K562 (cell line): ENCODE results near the gene FST. TPM values are rescaled to one million over a fixed set of nuclear protein-coding genes. Genes with fewer than 3 reads are reported as not detected.

Experiments
- ATAC-seq: fragments of 200-7000 bp; cut with Tn5 transposase; 3 replicates; pipeline ENCODE4 v1.9.1; 2020; ENCODE audit warnings: moderate library complexity
- BruUV-seq: library from RNA; stranded (reverse); fragments of 400-500 nt; replicated peaks from 2 replicates; lab custom pipeline; 2021; lab: Mats Ljungman, UMichigan
- CTCF ChIA-PET: fragments of 300-600 bp; formaldehyde crosslinking; extraction: SDS; loops from one replicate; lab custom pipeline; 2021; ENCODE audit warnings: low intra/inter-chr PET ratio; lab: Yijun Ruan, JAX
- POLR2A ChIA-PET: fragments of 300-600, 350-650 bp; sonication (Branson Sonifier 250); formaldehyde crosslinking; extraction: SDS; loops from one replicate; lab custom pipeline; 2021; ENCODE audit warnings: antibody characterized with exemption, inconsistent platforms; lab: Yijun Ruan, JAX
- DNase-seq, 4 experiments: peaks; one replicate each; pipeline versions ENCODE4 v3.0.0 to v3.0.0-alpha.2; 2011 to 2018; ENCODE audit warnings: low spot score in 3 of 4, mixed read lengths in 3 of 4; ENCODE audit errors: extremely low read depth in 1 of 4
- FAIRE-seq: peaks from 2 replicates; lab custom pipeline; 2011; peaks lifted over from hg19 to GRCh38; lab: Jason Lieb, UNC
- H2AFZ ChIP-seq: 2 replicates; pipeline ENCODE4 v1.6.0; 2011; ENCODE audit warnings: low read depth, low read length, control low read depth, inconsistent platforms
- H3K27ac ChIP-seq: fragments of 200-600 bp; 3 replicates; pipeline ENCODE4 v1.8.0; 2011; ENCODE audit warnings: low read depth, mild to moderate bottlenecking, control low read depth, inconsistent platforms, low read length, moderate library complexity, mixed read lengths; ENCODE audit errors: extremely low read depth
- H3K27me3 ChIP-seq, 2 experiments: fragments of 300-600 bp in 1 of 2; 2 replicates in 1 of 2; 3 replicates in 1 of 2; pipeline versions ENCODE4 v1.6.0 to v1.8.0; 2011; ENCODE audit warnings: inconsistent platforms in 2 of 2, low read length in 2 of 2, mild to moderate bottlenecking in 1 of 2, mixed read lengths in 1 of 2, moderate library complexity in 1 of 2; ENCODE audit not compliant: control insufficient read depth in 2 of 2, insufficient read depth in 2 of 2
- H3K36me3 ChIP-seq: fragments of 300-600 bp; 3 replicates; pipeline ENCODE4 v1.8.0; 2011; ENCODE audit warnings: mild to moderate bottlenecking, low read length, inconsistent platforms; ENCODE audit not compliant: control insufficient read depth, insufficient read depth
- H3K4me1 ChIP-seq, 2 experiments: fragments of 200-600 bp in 1 of 2; replicated peaks in 1 of 2; 2 replicates in 1 of 2; 3 replicates in 1 of 2; pipeline versions ENCODE4 v1.5.1 to v1.8.0; 2011; ENCODE audit warnings: inconsistent platforms in 2 of 2, low read length in 2 of 2, mild to moderate bottlenecking in 1 of 2, mixed read lengths in 1 of 2, moderate library complexity in 1 of 2; ENCODE audit not compliant: control insufficient read depth in 2 of 2, insufficient read depth in 2 of 2
- H3K4me2 ChIP-seq: 2 replicates; pipeline ENCODE4 v1.6.1; 2011; ENCODE audit warnings: low read length, control low read depth, inconsistent platforms, mixed read lengths; ENCODE audit not compliant: insufficient read depth
- H3K4me3 ChIP-seq: fragments of 200-600 bp; sonication (generic), shearing (Covaris generic); 2 replicates; pipeline ENCODE4 v1.5.1; 2016; ENCODE audit warnings: control low read depth, inconsistent platforms
- H3K79me2 ChIP-seq: fragments of 200-600 bp; 3 replicates; pipeline ENCODE4 v1.8.0; 2011; ENCODE audit warnings: low read length, inconsistent platforms; ENCODE audit not compliant: control insufficient read depth, insufficient read depth
- H3K9ac ChIP-seq, 2 experiments: 2 replicates each; pipeline versions ENCODE4 v1.6.0 to v1.6.1; 2011; ENCODE audit warnings: low read depth in 2 of 2, low read length in 2 of 2, control low read depth in 1 of 2, inconsistent platforms in 1 of 2, mild to moderate bottlenecking in 1 of 2, mixed read lengths in 1 of 2; ENCODE audit not compliant: insufficient read depth in 1 of 2
- H3K9me1 ChIP-seq: one replicate; pipeline ENCODE4 v1.6.0; 2011; ENCODE audit warnings: inconsistent platforms, mild to moderate bottlenecking, low read length, moderate library complexity; ENCODE audit not compliant: control insufficient read depth, insufficient read depth
- H3K9me3 ChIP-seq: replicated peaks from 2 replicates; pipeline ENCODE4 v1.5.1; 2011; ENCODE audit warnings: low read depth, low read length, inconsistent platforms; ENCODE audit not compliant: control insufficient read depth, insufficient read depth
- H4K20me1 ChIP-seq: replicated peaks from 2 replicates; pipeline ENCODE4 v1.6.1; 2011; ENCODE audit warnings: low read length, inconsistent platforms, mixed read lengths; ENCODE audit not compliant: control insufficient read depth, insufficient read depth
- CHD1 ChIP-seq: fragments of 200-600 bp; sonication (generic); IDR thresholded peaks from one replicate; pipeline ENCODE4 v1.6.1; 2012; ENCODE audit warnings: mild to moderate bottlenecking, moderate library complexity, low read length, inconsistent platforms
- MLX ChIP-seq, 2 experiments: fragments of 450-650 bp in 1 of 2; sonication (generic) in 1 of 2; formaldehyde crosslinking; conservative IDR thresholded peaks; 2 replicates each; pipeline versions ENCODE4 v1.4.0 to v1.8.1; 2020 to 2022; ENCODE audit warnings: mild to moderate bottlenecking in 1 of 2, missing genetic modification reagents in 1 of 2
- PKNOX1 ChIP-seq: fragments of 450-650 bp; IDR thresholded peaks from 2 replicates; pipeline ENCODE4 v1.6.1; 2016
- PREB ChIP-seq: sonication (generic); formaldehyde crosslinking; IDR thresholded peaks from 2 replicates; pipeline ENCODE4 v1.8.1; 2023; ENCODE audit warnings: mild to moderate bottlenecking, missing genetic modification reagents
- SETDB1 ChIP-seq: IDR thresholded peaks from one replicate; pipeline ENCODE4 v1.6.1; 2012; ENCODE audit warnings: low read length, control low read depth, inconsistent platforms
- TAF7 ChIP-seq: fragments of 450-650 bp; IDR thresholded peaks from 2 replicates; pipeline ENCODE4 v1.6.1; 2016; ENCODE audit warnings: missing genetic modification characterization, missing compliant biosample characterization
- ZNF253 ChIP-seq: fragments of 250-450 bp; sonication (Bioruptor Pico); conservative IDR thresholded peaks from 2 replicates; pipeline ENCODE4 v1.6.1; 2021; ENCODE audit warnings: mild to moderate bottlenecking
- ZNF740 ChIP-seq, 3 experiments: fragments of 200-800 bp in 1 of 3; sonication (Bioruptor generic) in 1 of 3; sonication (generic) in 1 of 3; formaldehyde crosslinking in 1 of 3; IDR thresholded peaks; 2 replicates each; pipeline versions ENCODE4 v1.6.1 to v1.8.0; 2016 to 2022; ENCODE audit warnings: mild to moderate bottlenecking in 2 of 3, missing compliant biosample characterization in 2 of 3, missing genetic modification characterization in 2 of 3, missing genetic modification reagents in 1 of 3
- WGBS: fragments of 100-300 bp; shearing (Covaris generic); methylation state at CpG from one replicate; pipeline ENCODE4 v1.1.6; 2016; ENCODE audit warnings: low coverage, mixed read lengths; ENCODE audit not compliant: insufficient coverage; ENCODE audit errors: missing lambda C conversion rate; 5-methylcytosine and 5-hydroxymethylcytosine counted together
- in situ Hi-C: fragments of 300-500 bp; cut with MboI; formaldehyde crosslinking; loops from 4 replicates; pipeline ENCODE4 v1.15.0; 2018; ENCODE audit warnings: inconsistent platforms, mixed read lengths
- intact Hi-C: fragments of 100-400 bp; cut with micrococcal nuclease; formaldehyde crosslinking; loops from 2 replicates; pipeline ENCODE4 v1.14.2; 2022
- polyA plus RNA-seq, 8 experiments: library from polyadenylated mRNA; depleted of rRNA in 4 of 8; stranded (reverse) in 5 of 8; unstranded in 3 of 8; fragments of >200 nt; fragmentation: Nextera tagmentation in 2 of 8; fragmentation: Illumina TruSeq in 1 of 8; extraction: Ambion mirVana in 2 of 8; extraction: Trizol in 1 of 8; gene quantifications; 2 replicates each; pipeline versions ENCODE4 v1.2.1 to v1.2.3, GENCODE V29; 2011 to 2014; ENCODE audit warnings: inconsistent platforms in 1 of 8, missing spikeins in 1 of 8
- total RNA-seq, 7 experiments: library from RNA; depleted of rRNA in 6 of 7; stranded (reverse); fragments of >200 nt in 6 of 7; fragmentation: Illumina TruSeq in 2 of 7; extraction: Trizol in 2 of 7; gene quantifications; 2 replicates each; pipeline versions ENCODE4 v1.2.1 to v1.2.3, GENCODE V29; 2011 to 2021; ENCODE audit warnings: low replicate concordance in 1 of 7

Gene FST
- total and polyA plus RNA-seq, 9 of the 15 experiments (the other 6 are each of a cell fraction or from before 2014, with no cell fraction given): 0.03 to 0.27 TPM; not detected in 7

GRCh38 chr5:53438079-53438478, 42.4 kb upstream of the FST start:
- no TSS peak for BruUV-seq
- H3K9me1 ChIP-seq: no peaks in the 10 kb centered on the region
- 6% methylated on average over 13 of the region's 13 CpGs for WGBS
- H3K4me3 ChIP-seq: no peak overlapping the region
- intact Hi-C loops: no loop called here
- H3K79me2 ChIP-seq: no peaks in the 10 kb centered on the region
- DNase-seq: no peak
- CTCF ChIA-PET: no interaction called here
- H2AFZ ChIP-seq: no peak overlapping the region
- H3K9ac ChIP-seq: no peak overlapping the region
- POLR2A ChIA-PET: no interaction called here
- TF ChIP-seq PKNOX1 (no peak), CHD1 (no peak), TAF7 (tag) (no peak), PREB (CRISPR knock-in tag) (no peak), ZNF253 (no peak), MLX (CRISPR knock-in tag; conservative IDR thresholded peaks at IDR 0.05) (no peak), SETDB1 (no peak), ZNF740 (CRISPR knock-in tag; IDR thresholded peaks at IDR 0.05) (no peak), ZNF740 (tag; IDR thresholded peaks at IDR 0.05) (no peak)
- TF ChIP-seq, all 486 proteins: peak for 0
- Histone ChIP-seq H4K20me1 (no peaks in the 10 kb centered on the region), H3K4me1 (no peaks in the 10 kb centered on the region), H3K4me2 (no peak overlapping the region), H3K27ac (no peak overlapping the region), H3K36me3 (no peaks in the 10 kb centered on the region), H3K27me3 (peaks cover 0 to 4% of the 10 kb centered on the region in 2 experiments; a peak in 2 of 5 replicates), H3K9me3 (no peaks in the 10 kb centered on the region)
- FAIRE-seq: no peak
- in situ Hi-C loops: loop anchor here (25.0 kb wide), 3 partner anchors 774 to 1449 kb away; no protein-coding TSS in a partner anchor
- no peak for ATAC-seq
